ENCODE data around the gene RAD1. TPM values are rescaled to one million over a fixed set of nuclear protein-coding genes. Genes with fewer than 3 reads are reported as not detected.

RAD1 gene
- total and polyA plus RNA-seq, 2 of the 8 experiments (the other 6 are each of a cell fraction or from before 2014, with no cell fraction given), result 15.1 to 37.3 TPM

- TF ChIP-seq CTBP2 (IDR thresholded peaks at IDR 0.05; ENCODE audit: borderline replicate concordance, insufficient read depth, insufficient read length, low read length) (no peak), CREB1 (IDR thresholded peaks at IDR 0.05) (no peak), CHD7 (IDR thresholded peaks at IDR 0.05; ENCODE audit: insufficient replicate concordance, low read length) (no peak)
Measured at GRCh38 chr5:34927785-34928184, 12.5 kb upstream of the RAD1 start (continued).

Measured in H1 (cell line).